Activated CD4-positive, alpha-beta T cell treated with anti-CD3 and anti-CD28 coated beads, Interleukin-2, Interleukin-4, amounts not matched to agents 100 ng/mL and 50 ng/mL, durations not matched to agents 16 hours and 8 hours (primary cell): ENCODE measurements around the gene SLCO3A1.

ENCODE experiments used
- DNase-seq: peaks from one replicate; pipeline ENCODE4 v3.0.0-alpha.2; 2020; ENCODE audit warnings: low spot score

SLCO3A1 gene

GRCh38 chr15:91861223-91861622 lies 7.7 kb downstream of the SLCO3A1 start:
- no peak for DNase-seq

- no peak for DNase-seq
Observed at GRCh38 chr15:91862891-91863504, 9.5 kb downstream of the SLCO3A1 start.

GRCh38 chr15:91863621-91864255 lies 10.2 kb downstream of the SLCO3A1 start:
- DNase-seq = no peak

- DNase-seq = no peak
Observed at GRCh38 chr15:91864664-91865063, 11.2 kb downstream of the SLCO3A1 start.

GRCh38 chr15:91865486-91865885 lies 12.0 kb downstream of the SLCO3A1 start:
- DNase-seq = no peak

- DNase-seq = no peak
Observed at GRCh38 chr15:91865950-91866349, 12.4 kb downstream of the SLCO3A1 start.

- no peak for DNase-seq
Observed at GRCh38 chr15:91866371-91866905, 12.9 kb downstream of the SLCO3A1 start.

- no peak for DNase-seq
Observed at GRCh38 chr15:91866971-91867372, 13.5 kb downstream of the SLCO3A1 start.

GRCh38 chr15:91867581-91868026 lies 14.1 kb downstream of the SLCO3A1 start:
- DNase-seq = no peak

- no peak for DNase-seq
Observed at GRCh38 chr15:91870876-91871537, 17.5 kb downstream of the SLCO3A1 start.

- DNase-seq = no peak
Observed at GRCh38 chr15:91871837-91872236, 18.3 kb downstream of the SLCO3A1 start.

GRCh38 chr15:91872356-91873137 lies 19.0 kb downstream of the SLCO3A1 start:
- no peak for DNase-seq

- no peak for DNase-seq
Observed at GRCh38 chr15:91873138-91873536, 19.6 kb downstream of the SLCO3A1 start.

- no peak for DNase-seq
Observed at GRCh38 chr15:91874171-91874570, 20.7 kb downstream of the SLCO3A1 start.

GRCh38 chr15:91874992-91875660 lies 21.6 kb downstream of the SLCO3A1 start:
- DNase-seq = no peak

GRCh38 chr15:91876187-91876586 lies 22.7 kb downstream of the SLCO3A1 start:
- DNase-seq = no peak

- no peak for DNase-seq
Observed at GRCh38 chr15:91878319-91878870, 24.9 kb downstream of the SLCO3A1 start.

- DNase-seq = no peak
Observed at GRCh38 chr15:91879158-91879557, 25.6 kb downstream of the SLCO3A1 start.

- no peak for DNase-seq
Observed at GRCh38 chr15:91880373-91880772, 26.9 kb downstream of the SLCO3A1 start.

- DNase-seq = no peak
Observed at GRCh38 chr15:91881569-91882297, 28.2 kb downstream of the SLCO3A1 start.
